ENCODE results near the gene ADO. TPM values are rescaled to one million over a fixed set of nuclear protein-coding genes. Genes with fewer than 3 reads are reported as not detected.

The ADO gene
- total RNA-seq, 1 experiment from 2014 or later: 26.2 TPM

DNA sequence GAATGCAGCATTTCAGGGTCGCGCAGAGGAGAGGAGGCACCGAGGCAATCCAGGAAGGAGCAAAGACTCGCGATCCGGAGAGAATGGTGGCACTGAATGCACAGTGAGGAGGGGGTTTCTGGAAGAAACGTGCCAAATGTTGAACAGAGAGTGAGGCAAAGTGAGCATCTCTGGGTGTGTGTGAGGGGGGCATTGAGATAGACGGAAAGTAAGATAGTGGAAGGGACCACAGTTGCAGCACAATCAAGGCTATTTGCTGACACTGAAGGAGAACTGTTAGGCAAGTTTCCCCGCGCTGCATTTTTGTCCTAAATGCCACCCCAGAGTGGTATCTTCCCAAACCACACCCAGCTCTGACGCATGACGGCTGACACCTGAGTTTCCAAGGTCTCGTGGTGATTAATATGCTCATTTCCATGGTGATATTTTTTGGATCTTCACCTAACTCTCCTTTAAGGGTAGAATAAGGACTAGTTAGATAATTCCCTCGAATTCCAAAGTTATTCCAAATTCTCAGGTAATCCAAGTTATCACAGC, 14.4 kb upstream of the ADO start:
- BruUV-seq (replicated peaks): no TSS peak
- Histone ChIP-seq H3K9me2 (ENCODE audit: insufficient read depth) (no peaks in the 10 kb centered on the region), H2AFZ (ENCODE audit: low read depth, low read length, poor library complexity, severe bottlenecking) (no peak overlapping the region), H3K4me2 (ENCODE audit: low read length) (no peak overlapping the region), H3K9me3 (ENCODE audit: control insufficient read depth in 1 of 2, insufficient read depth in 1 of 2, low read depth in 1 of 2, low read length in 2 of 2) (no peaks in the 10 kb centered on the region), H3K27me3 (ENCODE audit: insufficient read depth, low read length) (no peaks in the 10 kb centered on the region), H4K20me1 (ENCODE audit: insufficient read depth) (no peaks in the 10 kb centered on the region), H3K4me3 (replicated peaks in 1 of 2; ENCODE audit: low read depth in 1 of 2, low read length in 2 of 2) (no peak overlapping the region), H3K27ac (ENCODE audit: low read depth, low read length) (no peak overlapping the region), H3K9ac (ENCODE audit: low read length) (no peak overlapping the region), H3K36me3 (ENCODE audit: control insufficient read depth in 1 of 2, insufficient read depth in 2 of 2, low read length in 2 of 2) (no peaks in the 10 kb centered on the region), H3K79me2 (ENCODE audit: insufficient read depth, low read length) (no peaks in the 10 kb centered on the region), H3K4me1 (ENCODE audit: control insufficient read depth in 1 of 2, insufficient read depth in 2 of 2, low read length in 2 of 2) (no peaks in the 10 kb centered on the region)
- DNase-seq (ENCODE audit: low read depth, low spot score): no peak
- RAD21 ChIA-PET (ENCODE audit: low non-redundant PET in 1 of 2, low total read pairs in 2 of 2, uncharacterized antibody in 2 of 2, unreplicated experiment in 2 of 2): no interaction called here
- TF ChIP-seq POLR2AphosphoS5 (IDR thresholded peaks at IDR 0.05; ENCODE audit: low read depth, low read length): no peak
- TF ChIP-seq SRF (IDR thresholded peaks at IDR 0.05; ENCODE audit: low read depth): no peak
- TF ChIP-seq POLR2A (IDR thresholded peaks at IDR 0.05; ENCODE audit: borderline replicate concordance, extremely low read depth, insufficient read depth, insufficient read length): no peak
- no peak for TF ChIP-seq ELF1 (IDR thresholded peaks at IDR 0.05; ENCODE audit: borderline replicate concordance, low read depth)
- no peak for TF ChIP-seq SP1 (IDR thresholded peaks at IDR 0.05; ENCODE audit: low read depth)
- TF ChIP-seq YY1 (IDR thresholded peaks at IDR 0.05; ENCODE audit: extremely low read depth, insufficient replicate concordance, low read depth, low read length): no peak
- TF ChIP-seq RAD21 (IDR thresholded peaks at IDR 0.05; ENCODE audit: low read depth): no peak
- TF ChIP-seq SIN3A (IDR thresholded peaks at IDR 0.05; ENCODE audit: low read depth): no peak
- no peak for TF ChIP-seq EGR1 (IDR thresholded peaks at IDR 0.05; ENCODE audit: low read depth)
- no peak for TF ChIP-seq ZNF274 (IDR thresholded peaks at IDR 0.05; ENCODE audit: low read depth, low read length)
- TF ChIP-seq EZH2 (IDR thresholded peaks at IDR 0.05): no peak
- TF ChIP-seq, protein P1, sequence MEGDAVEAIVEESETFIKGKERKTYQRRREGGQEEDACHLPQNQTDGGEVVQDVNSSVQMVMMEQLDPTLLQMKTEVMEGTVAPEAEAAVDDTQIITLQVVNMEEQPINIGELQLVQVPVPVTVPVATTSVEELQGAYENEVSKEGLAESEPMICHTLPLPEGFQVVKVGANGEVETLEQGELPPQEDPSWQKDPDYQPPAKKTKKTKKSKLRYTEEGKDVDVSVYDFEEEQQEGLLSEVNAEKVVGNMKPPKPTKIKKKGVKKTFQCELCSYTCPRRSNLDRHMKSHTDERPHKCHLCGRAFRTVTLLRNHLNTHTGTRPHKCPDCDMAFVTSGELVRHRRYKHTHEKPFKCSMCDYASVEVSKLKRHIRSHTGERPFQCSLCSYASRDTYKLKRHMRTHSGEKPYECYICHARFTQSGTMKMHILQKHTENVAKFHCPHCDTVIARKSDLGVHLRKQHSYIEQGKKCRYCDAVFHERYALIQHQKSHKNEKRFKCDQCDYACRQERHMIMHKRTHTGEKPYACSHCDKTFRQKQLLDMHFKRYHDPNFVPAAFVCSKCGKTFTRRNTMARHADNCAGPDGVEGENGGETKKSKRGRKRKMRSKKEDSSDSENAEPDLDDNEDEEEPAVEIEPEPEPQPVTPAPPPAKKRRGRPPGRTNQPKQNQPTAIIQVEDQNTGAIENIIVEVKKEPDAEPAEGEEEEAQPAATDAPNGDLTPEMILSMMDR (IDR thresholded peaks at IDR 0.05 in 2 of 3, conservative IDR thresholded peaks at IDR 0.05 in 1 of 3; ENCODE audit: borderline replicate concordance in 1 of 3, insufficient read depth in 1 of 3, low read depth in 2 of 3, low read length in 2 of 3): no peak
- no peak for TF ChIP-seq CEBPB (IDR thresholded peaks at IDR 0.05; ENCODE audit: low read depth)
- POLR2A ChIA-PET: no interaction called here
- intact Hi-C loops (cut with micrococcal nuclease): no loop called here
- no peak for ATAC-seq
- CTCF ChIA-PET: no interaction called here
